T1000 (cell line): ENCODE results near the gene FAM47E.

Source experiments
- DNase-seq: peaks from one replicate; lab custom pipeline; 2025; ENCODE audit warnings: mixed read lengths; lab: John Stamatoyannopoulos, UW

The FAM47E gene, protein sequence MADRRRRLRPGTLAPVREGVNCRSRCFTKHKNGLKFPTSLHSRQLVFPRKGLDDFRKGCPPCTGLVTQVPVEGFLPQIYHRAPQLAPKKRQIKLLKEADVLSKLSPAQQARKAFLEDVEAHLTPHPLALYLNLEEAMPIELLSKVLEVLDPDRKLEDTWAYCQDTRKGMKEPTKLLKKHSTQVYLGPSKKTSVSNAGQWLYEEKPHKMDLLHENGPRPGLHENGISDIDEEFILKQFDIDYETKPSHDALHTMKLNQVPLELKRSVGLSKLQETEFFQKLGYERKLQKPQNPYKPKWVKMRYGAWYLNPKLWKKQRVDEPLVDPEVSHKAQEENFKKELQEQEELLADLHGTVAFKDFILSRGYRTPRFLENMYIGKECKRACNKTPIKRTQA

DNA sequence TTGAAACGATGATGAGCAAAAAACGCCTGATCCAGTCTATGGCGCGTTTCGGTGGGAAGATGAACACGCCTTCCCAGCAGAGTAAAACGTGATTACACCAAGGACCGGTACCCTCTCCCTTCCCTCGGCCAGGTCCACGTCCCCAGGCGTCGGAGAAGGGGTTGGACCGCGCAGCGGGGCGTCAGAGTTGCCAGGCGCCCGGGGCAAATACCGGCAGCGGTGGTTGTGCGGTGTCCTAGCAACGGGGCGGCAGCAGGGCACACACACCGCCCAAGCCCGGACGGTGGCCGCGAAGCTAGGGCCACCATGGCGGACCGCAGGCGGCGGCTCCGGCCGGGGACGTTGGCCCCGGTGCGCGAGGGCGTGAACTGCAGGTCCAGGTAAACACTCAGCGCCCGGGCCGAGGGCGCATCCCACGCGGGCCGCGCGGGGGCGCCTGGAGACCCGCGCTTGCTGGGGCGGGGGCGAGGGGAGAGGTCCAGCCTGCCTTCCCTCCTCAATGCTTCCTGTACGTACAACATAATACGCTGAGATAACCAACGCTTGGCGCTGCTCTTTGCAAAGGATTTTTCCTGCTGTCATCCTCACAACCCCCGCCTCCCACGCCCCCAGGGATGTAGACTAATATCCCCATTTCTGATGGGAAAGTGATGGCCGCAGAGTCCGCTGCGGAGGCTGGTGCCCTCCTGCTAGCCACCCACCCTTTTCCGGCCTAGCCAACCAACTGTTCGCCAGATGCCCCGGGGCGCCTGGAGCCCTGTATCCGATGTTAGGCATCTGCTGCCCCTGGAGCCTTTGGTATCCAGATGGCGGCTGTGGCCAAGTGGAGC, at the start of gene FAM47E:
TSS of gene FAM47E (plus strand) at position 281 of the 830 bp plus-strand sequence. CDS start at position 307, 26 bp downstream.
- DNase-seq, result peak; percentile 35

DNA sequence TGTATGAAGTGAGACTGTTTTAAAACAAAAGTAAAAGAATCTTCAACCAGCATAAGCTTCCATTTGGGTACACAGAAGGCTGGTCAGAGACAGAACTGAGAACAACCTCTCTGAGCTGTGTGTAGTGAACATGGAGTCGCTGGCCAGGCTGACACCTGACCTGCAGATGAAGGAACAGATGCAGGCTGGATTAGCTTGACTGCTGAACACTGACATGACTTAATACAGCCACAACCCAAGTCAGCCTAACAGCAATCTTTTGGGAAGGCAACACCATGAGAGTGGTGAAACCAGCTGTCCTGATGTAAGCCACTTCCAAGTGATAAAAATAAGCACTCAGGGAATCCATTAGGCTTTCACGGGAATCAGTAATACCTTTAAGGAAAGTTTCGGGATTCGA, 48.0 kb upstream of the FAM47E start:
- DNase-seq, result no peak

DNA sequence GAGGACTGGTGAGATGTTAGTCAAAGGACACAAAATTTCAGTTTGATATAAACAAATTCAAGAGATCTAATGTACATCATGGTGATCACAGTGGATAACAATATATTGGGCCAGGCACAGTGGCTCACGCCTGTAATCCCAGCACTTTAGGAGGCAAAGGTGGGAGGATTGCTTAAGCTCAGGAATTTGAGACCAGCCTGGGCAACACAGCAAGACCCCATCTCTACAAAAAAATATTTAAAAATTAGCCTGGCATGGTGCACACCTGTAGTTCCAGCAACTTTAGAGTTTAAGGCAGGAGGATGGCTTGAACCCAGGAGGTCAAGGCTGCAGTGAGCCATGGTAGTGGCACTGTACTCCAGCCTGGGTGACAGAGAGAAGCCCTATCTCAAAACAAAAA, 46.6 kb upstream of the FAM47E start:
- DNase-seq, result no peak

DNA sequence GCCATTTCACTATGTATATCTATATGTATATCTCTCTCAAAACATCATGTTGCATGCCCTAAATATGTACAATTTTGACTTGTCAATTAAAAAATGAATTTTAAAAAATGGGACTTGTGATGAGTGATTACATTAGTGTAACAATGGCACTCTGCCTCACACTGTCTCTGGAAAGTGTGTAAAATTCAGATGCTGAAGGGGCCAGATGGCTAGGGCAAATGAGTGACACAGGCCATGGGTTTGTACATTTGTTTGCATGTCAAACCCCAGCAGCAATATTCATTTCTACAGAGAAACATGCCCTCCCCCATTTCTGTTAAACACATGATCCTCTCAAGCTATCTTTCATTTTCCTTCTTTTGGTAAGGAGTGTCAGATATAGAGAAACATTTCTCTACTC, 46.0 kb upstream of the FAM47E start:
- DNase-seq, result no peak

DNA sequence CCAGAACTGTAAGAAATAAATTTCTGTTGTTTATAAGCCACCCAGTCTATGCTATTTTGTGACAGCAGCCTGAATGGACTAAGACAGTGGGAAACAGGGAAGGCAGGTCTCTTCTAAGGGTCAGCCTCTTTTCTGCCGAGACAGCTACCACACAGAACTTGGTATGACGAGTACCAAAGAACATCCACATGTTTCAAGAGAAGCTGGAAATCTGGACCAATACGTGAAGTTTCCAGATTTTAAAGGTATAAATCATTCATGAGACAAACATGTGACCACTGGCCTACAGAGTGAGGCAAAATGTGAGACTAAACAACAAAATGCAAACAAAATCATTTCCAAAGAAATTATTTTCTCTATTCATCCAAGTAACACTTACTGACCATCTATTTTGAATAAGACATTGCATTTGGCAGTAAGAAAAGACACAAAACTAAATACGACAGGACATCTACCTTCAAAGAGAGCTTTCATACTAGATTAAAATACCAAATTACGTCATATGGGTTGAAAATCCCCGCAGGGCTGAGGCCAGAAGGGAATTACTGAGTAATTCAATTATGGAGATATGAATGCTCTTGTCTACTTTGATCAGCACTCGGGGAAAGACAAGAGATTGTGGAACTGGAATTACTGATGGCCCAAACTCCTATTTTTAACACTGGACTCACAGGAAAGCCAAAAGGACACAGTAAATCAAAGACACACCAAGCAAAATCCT, 45.1 kb upstream of the FAM47E start:
- DNase-seq, result no peak

DNA sequence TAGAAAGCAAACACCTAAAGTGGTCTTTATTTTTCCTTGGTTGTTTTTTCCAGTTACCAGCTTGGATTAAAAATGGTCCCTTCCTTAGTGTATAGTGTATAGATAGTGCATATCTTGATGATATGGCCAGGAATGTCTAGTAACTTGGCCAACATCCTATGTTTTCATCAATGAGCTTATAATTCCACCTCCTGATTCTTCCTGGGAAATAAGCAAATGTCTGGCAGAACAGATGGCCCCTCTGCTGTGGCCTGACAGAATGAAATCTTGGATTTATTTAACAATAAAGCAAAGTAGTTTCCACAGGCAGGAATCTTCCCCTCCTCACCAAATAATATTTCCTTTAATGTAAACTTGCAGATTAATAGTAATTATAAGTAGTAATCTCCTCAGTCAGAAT, 44.0 kb upstream of the FAM47E start:
- DNase-seq, result no peak

DNA sequence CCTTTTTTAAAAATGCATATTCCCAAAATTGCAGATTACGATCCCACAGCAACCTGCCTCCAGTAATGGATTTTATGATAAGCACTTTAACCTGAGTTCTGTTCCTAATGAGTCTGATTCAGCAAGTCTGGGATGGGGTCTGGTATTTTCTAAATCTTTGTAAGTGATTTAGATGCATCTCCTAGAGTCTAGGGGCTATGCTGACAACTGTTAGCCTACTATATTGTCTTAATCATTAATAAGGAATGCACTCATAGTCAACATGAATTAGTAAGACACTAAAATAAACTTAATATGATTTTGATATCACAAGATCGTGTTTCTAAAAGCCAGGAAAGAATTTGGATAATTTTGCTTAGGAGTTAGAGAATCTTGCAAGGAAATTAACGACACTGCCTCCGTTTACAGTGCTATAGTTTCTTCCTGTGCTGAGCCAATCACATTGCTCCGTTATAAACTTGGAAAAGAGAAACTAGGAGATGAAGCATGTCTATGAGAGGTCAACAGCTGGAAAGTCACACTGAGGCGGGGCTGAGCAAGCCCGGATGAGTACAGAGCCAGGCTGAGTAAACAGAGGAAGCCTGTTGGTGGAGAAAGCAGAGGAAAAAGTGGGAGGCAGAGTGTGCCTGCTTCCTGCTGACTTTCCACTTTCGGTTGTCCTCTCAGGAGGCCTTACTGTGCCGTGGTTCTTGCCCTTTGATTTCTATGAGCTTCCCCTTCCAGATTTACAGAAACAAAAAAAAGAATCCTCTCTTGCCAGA, 43.3 kb upstream of the FAM47E start:
- DNase-seq, result peak; percentile 18

DNA sequence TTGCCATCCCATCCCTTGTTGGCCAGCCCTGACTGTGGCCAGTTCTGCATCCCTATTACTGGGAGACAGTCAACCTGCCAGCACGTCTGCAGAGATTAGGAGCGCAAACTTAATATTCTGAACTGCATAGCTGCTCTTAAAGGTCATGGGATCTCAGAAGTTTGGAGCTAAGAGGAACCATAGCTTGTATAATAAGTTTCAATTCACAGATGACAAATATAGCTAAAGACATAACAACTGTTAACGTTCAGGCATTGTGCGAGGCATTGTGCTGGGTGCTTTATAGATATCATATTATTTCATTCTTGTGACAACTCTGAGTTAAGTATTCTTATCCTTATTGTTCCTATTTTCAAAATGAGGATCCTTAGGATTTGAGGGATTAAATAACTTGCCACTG, 41.6 kb upstream of the FAM47E start:
- DNase-seq, result no peak

DNA sequence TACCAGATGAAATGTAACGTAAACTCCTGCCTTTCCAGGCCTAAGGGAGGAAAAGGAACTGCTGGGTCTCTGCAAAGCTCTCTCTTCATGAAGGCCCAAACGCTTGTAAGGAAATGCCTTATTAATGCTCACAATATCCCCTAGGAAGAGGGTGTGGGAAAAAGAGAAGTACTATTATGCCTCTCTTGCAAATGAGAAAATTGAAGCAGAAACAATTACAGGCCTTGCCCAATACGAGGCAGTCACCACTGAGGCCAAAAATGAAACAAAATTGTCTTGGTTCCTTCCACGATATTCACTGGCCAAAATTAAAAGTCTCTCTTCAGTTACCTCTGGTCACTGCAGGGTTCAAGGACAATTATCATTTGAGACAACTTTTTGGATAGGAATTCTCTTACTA, 41.1 kb upstream of the FAM47E start:
- DNase-seq, result no peak

DNA sequence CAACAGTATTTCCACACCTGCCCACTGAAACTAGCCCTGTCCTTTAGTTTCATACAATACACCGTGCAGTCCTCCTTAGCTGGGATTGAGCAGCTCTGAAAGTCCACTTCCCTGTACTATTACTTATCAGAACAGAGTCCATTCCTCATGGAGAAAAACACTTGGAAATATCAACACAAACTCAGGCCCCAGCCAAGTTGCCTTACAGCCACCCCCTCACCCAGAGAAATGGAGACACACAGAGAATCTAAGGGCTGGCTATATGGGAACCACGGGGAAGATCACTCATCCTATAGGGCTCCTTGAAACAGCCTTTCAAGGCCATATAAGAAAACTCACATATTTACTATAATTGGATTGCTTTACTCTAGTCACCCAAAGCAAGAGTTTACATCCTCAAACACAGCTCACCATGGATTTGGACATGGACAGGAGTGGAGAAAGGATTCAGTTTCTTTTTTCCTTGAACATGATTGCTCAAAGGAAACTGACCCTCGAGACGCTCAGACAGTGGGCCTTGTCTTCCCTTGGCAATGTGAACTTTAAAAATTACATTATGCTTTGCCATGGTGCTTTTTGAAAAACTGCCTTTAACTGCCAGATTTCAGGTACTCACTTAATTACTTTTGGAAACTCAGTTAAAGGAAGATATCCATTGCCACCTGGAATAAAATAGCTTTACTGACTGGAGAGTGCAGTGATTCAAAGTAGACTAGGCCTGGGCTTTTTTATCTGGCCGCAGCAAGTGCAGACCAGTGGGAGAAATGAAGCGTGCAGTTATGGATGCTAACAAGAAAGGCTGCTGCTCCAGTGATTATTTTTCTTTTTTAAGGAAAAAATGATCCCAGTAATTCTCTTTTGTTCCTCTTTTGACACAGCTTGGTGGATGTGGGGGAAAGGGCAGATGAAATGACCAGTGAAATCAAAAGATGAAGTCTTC, 39.5 kb upstream of the FAM47E start:
- DNase-seq, result no peak

DNA sequence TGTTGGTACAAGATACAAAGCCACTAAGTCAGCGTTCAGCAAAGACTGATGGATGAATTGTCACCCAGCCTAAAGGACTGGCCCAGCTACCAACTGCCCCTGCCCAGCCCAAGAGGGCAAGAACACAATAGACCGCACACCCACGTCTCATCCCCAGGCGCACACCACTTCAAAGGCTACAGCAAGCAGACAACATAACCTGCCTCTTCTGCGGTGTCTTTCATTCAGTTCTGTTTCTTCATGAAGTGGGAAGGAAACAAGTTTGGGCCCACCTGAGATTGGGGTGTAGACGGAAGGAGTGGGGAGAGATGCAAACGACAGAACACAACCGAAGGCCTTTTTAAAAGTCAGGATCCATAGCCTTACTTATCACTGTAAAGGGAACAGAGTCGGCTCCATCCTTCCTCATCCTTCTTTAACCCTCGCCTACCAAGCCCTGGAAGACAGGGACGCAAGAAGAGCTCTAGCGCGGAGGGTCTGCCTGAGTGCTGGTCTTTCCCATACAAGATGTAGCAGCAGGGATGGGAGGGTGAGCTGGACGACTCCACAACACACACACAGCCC, 38.6 kb upstream of the FAM47E start:
- DNase-seq, result peak; percentile 22

DNA sequence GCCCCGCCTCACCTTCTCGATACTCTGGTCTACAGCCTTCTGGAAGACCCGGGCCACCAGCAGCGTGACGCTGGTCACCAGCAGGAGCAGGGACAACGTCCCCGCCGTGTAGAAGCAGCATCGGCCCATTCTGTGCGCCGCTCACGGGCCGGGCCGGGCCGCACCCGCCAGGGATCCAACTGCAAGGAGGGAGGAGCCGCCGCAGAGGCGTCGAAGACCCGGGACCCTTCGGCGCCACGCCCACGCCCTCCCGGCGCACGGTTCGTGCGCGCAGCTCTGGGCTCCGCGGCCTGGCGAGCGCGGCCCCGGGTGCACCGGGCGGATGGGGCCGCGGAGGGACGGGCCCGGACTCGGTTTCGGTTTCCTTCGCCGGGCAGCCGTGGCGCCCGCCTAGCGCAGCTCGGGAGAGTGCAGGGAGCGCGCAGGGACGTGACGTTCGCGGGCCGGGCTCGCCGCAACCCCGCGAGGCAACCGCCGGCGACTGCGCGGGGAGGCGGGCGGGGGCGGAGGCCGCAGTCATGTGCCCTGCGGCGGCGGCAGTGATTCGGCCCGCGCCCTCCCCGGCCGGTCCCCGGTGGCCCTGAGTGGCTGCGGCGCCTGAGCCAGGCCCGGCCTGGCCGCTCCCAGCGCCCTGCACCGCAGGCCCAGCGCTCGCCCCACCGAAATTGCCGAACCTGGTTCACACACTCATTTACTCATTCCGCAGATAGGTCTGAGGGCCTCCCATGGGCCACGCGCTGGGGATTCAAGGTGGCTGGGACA, 37.9 kb upstream of the FAM47E start, which contains the start of gene SCARB2:
TSS of gene SCARB2 (minus strand) at position 410 of the 762 bp plus-strand sequence. CDS start at position 129, 281 bp downstream.
- DNase-seq, result peak; percentile 65

DNA sequence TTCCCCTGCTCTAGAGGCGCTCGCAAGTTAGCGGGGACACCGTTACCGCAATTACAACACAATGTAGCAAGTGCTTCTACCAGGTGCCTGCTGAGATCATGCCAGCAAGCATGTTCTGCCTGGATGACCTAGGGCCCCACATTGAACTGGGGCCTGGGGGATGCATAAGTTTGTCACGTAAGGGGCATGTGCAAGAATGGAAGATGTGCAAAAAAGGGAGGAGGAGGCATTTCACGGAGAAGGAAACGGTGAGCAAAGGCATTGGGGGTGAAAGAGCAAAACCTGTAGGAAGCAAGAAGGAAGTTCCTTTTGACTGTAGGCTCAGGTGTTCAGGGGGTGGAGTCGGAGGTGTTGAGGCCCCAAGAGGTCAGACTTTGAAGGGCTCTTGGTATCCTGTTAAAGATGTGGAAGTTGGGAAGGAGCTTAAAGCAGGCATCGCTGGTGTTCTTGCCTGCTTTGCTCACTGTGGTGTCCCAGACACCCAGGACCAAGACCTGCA, 37.3 kb upstream of the FAM47E start:
- no peak for DNase-seq

DNA sequence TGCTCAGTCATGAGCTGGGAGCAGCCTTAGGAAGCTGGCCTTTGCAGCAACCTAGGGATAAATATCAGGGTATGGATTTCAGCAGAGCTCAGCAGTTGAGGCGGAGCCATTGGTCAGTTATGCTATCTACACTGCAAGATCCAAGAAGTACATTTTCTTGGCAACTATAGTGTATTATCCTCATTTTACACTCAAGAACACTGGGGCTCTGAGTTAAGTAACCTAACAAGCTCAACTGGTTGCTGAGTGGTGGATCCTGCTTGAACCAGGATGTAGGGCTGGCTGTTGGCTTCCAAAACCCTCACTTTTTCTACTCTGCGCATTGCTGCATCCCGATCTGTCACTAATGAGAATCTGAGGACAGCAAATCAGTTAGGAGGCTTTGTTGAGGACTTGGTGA, 36.4 kb upstream of the FAM47E start:
- DNase-seq, result no peak

DNA sequence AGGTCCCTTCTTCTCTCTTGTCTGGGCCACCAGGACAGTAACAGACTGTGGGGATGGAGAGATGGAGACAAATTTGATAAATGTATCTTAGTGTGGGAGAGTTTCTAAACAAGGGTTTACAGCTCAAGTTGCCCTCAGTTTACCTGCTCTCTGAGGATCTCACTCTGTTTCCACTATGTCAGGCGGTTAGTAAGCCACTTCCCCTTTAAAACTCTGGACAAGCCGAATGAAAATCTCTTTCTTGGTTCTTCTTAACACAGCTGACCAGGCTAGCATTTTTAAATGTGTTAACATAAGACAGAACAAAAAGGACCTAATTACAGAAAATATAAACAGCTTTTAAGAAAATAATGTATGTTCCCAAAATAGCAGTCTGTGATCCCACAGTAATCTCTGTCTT, 35.0 kb upstream of the FAM47E start:
- DNase-seq, result no peak

DNA sequence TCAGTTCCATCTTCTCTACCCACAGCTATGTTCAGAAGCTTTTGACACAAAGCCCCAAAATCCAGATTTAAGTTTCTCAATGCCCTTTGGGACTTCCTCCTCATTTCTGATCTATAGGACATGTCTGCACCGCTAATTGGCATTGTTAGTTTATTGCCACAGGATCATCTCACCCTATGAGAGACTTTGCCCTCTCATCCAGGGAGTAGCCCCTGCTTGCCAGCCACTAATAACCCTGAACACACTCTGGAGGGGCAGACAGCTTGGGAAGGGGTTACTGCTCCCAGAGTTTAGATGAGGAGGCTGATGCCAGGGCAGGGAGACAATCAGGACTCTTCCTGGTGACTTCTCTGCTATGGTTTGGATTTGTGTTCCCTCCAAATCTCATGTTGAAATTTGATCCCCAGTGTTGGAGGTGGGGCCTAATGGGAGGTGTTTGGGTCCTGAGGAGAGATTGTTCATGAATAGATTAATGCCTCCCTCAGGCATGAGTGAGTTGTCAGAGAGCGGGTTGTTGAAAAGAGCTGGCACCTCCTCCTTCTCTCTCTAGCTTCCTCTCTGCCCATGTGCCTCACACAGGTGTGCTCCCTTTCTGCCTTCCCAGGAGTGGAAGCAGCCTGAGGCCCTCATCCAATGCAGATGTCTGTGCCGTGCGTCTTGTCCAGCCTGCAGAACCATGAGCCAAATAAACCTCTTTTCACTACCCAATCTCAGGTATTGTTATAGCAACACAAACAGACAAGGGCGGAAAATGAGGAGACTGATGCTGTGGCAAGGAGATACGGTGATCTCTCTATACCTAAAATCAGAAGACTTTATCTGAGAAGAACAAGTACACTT, 34.3 kb upstream of the FAM47E start:
- no peak for DNase-seq

DNA sequence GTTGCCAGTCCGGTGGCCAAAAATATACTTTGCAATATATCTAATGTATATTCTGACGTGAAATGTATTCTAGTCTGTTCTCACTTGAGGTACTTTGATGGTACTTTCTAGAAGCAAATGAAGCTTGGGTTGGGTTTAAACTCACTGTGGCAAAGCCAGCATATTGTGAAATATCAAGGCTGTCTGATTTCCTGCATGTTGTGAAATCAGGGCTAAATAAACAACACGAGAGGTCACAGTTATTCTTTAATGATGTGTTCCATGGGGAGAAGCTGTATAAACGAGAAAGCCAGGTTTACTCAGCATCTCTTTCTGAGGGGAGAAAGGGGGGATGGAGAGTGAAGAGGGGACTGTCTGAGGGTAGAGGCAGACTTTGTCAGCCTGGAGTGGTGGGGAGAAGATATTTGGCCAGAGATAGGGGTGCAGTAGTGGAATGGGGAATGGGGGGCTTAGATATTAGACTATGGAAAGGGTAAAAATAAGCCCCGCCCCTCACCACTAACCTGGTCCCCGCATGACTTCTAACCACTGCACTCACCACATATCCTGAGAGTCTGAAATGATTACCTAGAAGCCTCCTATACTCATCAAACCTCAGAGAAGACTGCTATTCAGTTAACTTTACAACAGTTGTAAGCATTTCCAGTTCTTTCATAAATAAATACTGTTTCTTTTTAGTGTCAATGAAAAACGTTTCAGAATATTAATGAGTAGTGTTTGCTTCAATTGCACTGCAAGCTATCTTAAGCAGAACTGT, 32.0 kb upstream of the FAM47E start:
- no peak for DNase-seq

DNA sequence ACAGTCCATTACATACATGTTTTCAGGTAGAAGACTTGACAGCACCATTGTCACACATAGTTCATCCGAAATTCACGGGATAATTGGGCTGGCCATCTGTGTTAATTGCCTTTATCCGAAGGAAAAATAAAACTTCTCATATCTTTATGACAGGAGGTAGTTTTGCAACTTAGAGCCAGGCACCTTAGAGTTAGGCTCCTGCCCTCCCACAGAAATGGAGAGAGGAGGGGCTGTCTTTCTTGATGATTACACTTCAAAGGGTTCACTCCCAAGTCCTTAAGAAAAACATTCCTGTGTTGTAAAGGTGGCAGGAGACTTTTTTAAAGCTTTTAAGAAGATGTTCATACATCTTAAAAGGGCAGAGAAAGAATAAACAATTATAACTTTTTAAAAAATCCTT, 27.4 kb upstream of the FAM47E start:
- DNase-seq, result no peak
